ENCODE results near the gene LRRC17. TPM values are rescaled to one million over a fixed set of nuclear protein-coding genes. Genes with fewer than 3 reads are reported as not detected.
A peak's percentile ranks its signal among the peaks of the same experiment; 100 is the strongest.

Gene LRRC17
- total RNA-seq, 4 donors from 2014 or later = 0.83 to 3.5 (median 2.6) TPM

DNA sequence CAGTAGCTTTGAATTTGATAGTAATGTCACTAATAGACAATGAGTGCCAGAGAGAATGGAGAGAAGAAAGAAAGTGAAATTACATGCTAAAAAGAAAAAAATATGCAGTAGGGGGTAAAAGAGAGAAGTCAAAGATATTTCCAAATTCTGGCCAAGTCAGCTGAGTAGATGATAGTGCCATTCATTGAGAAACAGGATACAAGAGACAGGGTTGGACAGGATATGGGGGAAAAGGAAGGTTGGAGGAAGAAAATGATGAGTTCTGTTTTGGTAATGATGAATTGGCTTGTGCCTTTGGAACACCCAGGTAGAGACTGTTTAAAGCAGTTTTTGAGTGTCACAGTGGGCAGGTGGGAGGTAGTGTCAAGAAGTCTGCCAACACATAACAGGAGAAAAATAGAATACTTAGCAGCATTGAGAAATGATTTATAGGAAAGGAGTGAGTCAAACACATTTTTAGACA lies 78.3 kb downstream of the LRRC17 start:
- Histone ChIP-seq H3K4me1 (peaks cover 0 to 29% (median 20%) of the 10 kb centered on the region in 4 donors), H3K27ac (replicated peaks in 1 of 4) (no peak overlapping the region)
- intact Hi-C loops (cut with DNase I) = no loop called here

DNA sequence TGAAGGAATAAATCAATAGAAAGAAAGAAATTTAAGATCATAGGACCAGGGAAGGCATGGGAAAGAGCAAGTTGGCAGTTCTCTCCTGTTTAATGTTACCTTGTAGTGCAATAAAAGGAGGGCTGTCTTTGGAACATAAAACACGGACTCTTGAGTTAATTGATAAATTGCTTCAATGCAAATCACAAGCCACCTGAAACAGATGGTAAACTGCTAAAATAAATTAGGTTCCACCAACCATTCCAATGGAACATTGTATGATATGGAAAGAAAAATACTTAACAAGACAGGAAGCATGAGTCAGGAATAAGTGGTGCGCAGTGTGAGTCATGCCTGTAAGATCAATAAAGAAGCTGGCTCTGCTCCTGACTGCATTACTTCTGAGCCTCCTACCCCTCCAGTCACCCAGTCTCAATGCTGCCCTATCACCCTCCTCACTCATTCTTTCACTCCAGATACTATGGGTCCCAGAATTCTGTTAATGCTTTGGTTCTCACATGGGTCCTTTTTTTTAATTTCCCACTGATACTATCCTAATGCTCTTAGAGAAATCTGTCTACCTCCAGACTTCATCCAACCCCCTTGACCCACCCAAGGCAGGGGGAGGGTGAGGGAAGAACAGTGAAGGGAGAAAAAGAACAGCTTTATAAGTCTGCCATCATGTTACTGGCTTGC lies 78.9 kb downstream of the LRRC17 start:
- 64% methylated on average over 2 of the region's 2 CpGs for WGBS
- H3K36me3 ChIP-seq = no peaks in the 10 kb centered on the region
- H3K9me3 ChIP-seq = no peaks in the 10 kb centered on the region
- no peak overlapping the region for H3K27ac ChIP-seq (replicated peaks in 1 of 4)
- intact Hi-C loops (cut with DNase I) = no loop called here
- TF ChIP-seq EP300 (IDR thresholded peaks at IDR 0.05) (no peak), POLR2AphosphoS5 (IDR thresholded peaks at IDR 0.05) (no peak), POLR2A (IDR thresholded peaks at IDR 0.05; ENCODE audit: low read depth) (no peak)
- TF ChIP-seq, protein P1, sequence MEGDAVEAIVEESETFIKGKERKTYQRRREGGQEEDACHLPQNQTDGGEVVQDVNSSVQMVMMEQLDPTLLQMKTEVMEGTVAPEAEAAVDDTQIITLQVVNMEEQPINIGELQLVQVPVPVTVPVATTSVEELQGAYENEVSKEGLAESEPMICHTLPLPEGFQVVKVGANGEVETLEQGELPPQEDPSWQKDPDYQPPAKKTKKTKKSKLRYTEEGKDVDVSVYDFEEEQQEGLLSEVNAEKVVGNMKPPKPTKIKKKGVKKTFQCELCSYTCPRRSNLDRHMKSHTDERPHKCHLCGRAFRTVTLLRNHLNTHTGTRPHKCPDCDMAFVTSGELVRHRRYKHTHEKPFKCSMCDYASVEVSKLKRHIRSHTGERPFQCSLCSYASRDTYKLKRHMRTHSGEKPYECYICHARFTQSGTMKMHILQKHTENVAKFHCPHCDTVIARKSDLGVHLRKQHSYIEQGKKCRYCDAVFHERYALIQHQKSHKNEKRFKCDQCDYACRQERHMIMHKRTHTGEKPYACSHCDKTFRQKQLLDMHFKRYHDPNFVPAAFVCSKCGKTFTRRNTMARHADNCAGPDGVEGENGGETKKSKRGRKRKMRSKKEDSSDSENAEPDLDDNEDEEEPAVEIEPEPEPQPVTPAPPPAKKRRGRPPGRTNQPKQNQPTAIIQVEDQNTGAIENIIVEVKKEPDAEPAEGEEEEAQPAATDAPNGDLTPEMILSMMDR (IDR thresholded peaks at IDR 0.05) = no peak
- H3K4me3 ChIP-seq = no peak overlapping the region
- peak; percentile 80 for DNase-seq (ENCODE audit: extremely low spot score)
- peaks cover 0 to 29% (median 20%) of the 10 kb centered on the region in 4 donors for H3K4me1 ChIP-seq
- H3K27me3 ChIP-seq = no peaks in the 10 kb centered on the region

More for the DNA sequence above, 78.3 kb downstream of the LRRC17 start:
- TF ChIP-seq, protein P1 (IDR thresholded peaks at IDR 0.05) = no peak
- TF ChIP-seq POLR2AphosphoS5 (IDR thresholded peaks at IDR 0.05) = no peak
- no peak for TF ChIP-seq POLR2A (IDR thresholded peaks at IDR 0.05; ENCODE audit: low read depth)
- TF ChIP-seq EP300 (IDR thresholded peaks at IDR 0.05) = no peak
- H3K4me3 ChIP-seq = no peak overlapping the region
- no peak for DNase-seq (ENCODE audit: extremely low spot score)
- H3K9me3 ChIP-seq = no peaks in the 10 kb centered on the region
- H3K36me3 ChIP-seq = no peaks in the 10 kb centered on the region
- no peaks in the 10 kb centered on the region for H3K27me3 ChIP-seq

DNA sequence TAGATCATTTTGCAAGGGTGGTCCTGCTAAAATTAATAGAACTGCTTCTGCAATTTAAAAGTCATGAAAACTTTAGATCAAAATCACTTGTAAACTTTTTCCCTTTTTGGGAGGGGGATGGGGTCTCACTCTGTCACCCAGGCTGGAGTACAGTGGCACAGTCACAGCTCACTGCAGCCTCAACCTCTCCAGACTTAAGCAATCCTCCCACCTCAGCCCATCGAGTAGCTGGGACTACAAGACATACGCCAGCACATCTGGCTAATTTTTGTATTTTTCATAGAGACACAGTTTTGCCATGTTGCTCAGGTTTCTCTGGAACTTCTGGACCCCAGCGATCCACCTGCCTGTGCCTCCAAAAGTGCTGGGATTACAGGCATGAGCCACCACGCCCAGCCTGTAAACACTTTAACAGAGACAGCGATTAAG lies 79.7 kb downstream of the LRRC17 start:
- Histone ChIP-seq H3K4me1 (peaks cover 0 to 29% (median 20%) of the 10 kb centered on the region in 4 donors), H3K27ac (replicated peaks in 1 of 4) (peak overlapping the region; percentile 9 to 56 (median 36)), H3K9me3 (no peaks in the 10 kb centered on the region), H3K36me3 (no peaks in the 10 kb centered on the region), H3K27me3 (no peaks in the 10 kb centered on the region), H3K4me3 (no peak overlapping the region)
- intact Hi-C loops (cut with DNase I) = no loop called here
- TF ChIP-seq POLR2A (IDR thresholded peaks at IDR 0.05; ENCODE audit: low read depth) (no peak), EP300 (IDR thresholded peaks at IDR 0.05) (no peak), POLR2AphosphoS5 (IDR thresholded peaks at IDR 0.05) (no peak)
- TF ChIP-seq, protein P1 (IDR thresholded peaks at IDR 0.05) = no peak
- DNase-seq (ENCODE audit: extremely low spot score) = no peak
- 82% methylated on average over 5 of the region's 5 CpGs for WGBS

DNA sequence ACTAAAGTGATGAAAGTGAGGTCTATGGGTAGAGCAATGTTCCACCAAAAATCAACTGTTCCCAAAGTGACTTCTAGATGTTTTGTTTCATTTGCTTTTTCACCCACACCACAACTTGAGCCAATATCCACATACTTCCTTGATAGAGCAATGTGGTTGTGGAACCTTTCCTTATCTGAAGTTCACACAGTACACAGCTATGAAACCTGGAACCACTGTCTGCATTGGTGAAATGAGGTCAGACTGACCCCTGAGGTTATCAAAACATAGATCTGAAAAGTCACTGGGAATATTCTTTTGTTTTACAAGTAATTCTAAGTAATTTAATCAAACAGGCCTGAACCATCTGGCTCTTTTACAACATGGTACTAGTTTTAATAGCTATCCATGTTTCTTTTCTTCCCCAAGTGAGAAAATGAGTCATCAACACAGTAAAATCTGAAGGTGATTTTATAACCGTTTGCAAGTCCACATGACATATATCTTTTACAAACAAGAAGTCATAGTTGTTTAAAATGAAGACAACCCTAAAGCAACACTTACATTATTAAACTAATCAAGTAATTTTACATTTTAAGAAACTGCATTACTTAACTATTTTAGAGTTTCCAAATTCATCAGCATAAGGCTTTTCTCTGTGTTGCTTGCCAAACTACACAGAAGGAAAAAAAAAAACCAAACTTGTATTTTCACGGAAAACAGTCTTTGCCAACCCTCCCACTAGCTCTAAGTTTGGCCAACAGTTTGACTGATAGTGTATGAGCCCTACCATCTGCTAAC lies 80.3 kb downstream of the LRRC17 start:
- DNase-seq (ENCODE audit: extremely low spot score) = no peak
- no peaks in the 10 kb centered on the region for H3K36me3 ChIP-seq
- no peak overlapping the region for H3K4me3 ChIP-seq
- H3K4me1 ChIP-seq = peaks cover 0 to 29% (median 20%) of the 10 kb centered on the region in 4 donors
- H3K27me3 ChIP-seq = no peaks in the 10 kb centered on the region
- no peaks in the 10 kb centered on the region for H3K9me3 ChIP-seq
- peak overlapping the region; percentile 32 to 56 (median 42) for H3K27ac ChIP-seq (replicated peaks in 1 of 4)
- WGBS = 5% methylated on average over 2 of the region's 2 CpGs
- TF ChIP-seq EP300 (IDR thresholded peaks at IDR 0.05) (no peak), POLR2A (IDR thresholded peaks at IDR 0.05; ENCODE audit: low read depth) (no peak), POLR2AphosphoS5 (IDR thresholded peaks at IDR 0.05) (no peak)
- TF ChIP-seq, protein P1 (IDR thresholded peaks at IDR 0.05) = no peak
- intact Hi-C loops (cut with DNase I) = no loop called here

Measured in esophagus muscularis mucosa (tissue), 4 donors.